ENCODE results near the gene MEIS1.

The MEIS1 gene

DNA sequence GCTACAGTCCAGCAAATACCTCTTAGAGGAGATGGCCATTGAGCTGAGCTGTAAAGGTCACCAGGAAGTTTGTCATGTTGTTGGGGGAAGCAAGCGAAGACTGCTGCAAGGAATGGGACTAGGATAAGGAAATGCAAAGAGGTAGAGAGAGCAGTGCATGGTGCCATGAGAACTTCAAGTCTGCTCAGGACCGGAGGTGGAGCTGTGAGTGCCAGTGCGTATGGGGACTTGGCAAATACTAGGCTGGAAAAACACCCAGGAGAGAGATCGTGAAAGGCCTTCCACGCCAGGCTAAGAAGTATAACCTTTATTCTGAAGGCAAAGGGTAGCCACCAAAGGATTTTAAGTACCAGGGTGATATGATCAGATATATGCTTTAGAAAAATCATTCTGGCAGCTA is 71.3 kb downstream of the MEIS1 start:
- no peak for DNase-seq (ENCODE audit: low read depth, low spot score)

DNA sequence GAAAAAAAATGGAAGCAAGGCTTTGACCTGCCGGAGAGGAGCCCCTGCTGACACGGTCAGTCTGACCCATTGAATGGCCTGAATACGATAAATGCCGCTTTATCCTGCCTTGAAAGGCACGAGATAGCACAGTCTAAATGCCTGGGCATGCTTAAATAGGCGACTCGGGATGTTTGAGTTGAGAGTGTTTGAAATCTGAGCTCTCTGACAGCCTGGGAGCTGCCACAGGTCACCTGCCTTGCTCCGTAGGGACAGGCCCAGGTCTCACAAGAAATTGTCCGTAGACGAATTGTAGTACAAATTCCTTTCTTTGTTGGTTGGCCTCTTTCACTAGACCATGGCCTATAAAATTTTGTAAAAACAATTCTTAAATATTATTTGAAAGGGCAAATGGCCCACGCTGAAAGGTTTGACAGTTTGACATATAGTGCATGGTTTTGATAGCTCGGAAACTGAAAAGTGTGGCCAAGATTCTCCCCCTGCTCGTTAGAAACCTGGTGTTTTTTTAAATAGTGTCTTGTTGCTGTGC is 72.8 kb downstream of the MEIS1 start:
- DNase-seq (ENCODE audit: low read depth, low spot score) = peak; percentile 32

DNA sequence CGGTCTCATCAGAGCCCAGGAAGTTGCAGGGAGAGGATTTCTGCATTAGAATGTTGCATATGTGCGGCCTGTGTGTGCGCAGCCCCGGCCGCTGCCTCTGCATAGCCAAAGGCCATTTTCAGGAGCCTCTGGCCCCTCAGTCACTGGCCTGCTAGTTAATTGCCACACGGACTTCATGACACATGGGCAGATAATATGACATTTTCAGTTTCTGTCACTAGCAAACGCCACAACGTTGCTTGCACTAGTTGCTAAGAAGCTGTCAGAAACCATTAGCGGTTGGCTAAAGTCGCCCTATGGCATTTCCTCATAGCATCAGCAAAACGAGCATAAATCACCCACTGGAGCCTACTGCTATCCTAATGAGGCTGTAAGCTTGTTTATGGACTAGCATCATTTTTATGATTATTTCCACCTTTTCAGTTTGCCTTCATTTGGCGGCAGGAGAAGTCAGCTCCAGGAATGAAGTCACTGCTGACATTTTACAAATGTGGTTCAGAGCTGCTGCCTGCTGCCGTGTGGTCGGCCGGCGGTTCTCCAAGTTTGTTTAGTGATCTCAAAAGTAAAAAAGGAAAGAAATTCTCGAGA is 73.7 kb downstream of the MEIS1 start:
- DNase-seq (ENCODE audit: low read depth, low spot score) = peak; percentile 82

DNA sequence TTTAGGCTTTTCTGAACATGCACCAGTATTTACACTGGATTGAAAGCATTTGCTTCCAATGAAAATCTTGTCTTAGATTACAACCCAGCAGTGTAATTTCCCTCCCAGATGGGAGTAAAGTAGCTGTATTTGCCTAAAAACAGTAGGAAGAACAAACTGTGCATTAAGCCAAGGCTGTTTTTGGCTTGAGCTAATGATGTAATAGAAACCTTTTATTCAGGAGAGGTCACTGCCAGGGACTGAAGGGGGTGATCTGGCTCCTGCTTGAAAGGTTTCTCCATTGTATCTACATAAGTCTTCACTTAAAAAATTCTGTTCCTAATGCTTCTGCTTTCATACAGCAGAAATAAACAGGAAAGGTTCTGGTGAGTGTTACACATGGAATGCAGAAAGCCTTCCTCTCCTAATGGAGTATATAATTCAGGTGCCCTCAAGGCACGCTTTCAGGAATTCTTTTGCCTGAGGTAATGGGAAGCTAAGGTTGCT is 74.4 kb downstream of the MEIS1 start:
- DNase-seq (ENCODE audit: low read depth, low spot score) = peak; percentile 59

DNA sequence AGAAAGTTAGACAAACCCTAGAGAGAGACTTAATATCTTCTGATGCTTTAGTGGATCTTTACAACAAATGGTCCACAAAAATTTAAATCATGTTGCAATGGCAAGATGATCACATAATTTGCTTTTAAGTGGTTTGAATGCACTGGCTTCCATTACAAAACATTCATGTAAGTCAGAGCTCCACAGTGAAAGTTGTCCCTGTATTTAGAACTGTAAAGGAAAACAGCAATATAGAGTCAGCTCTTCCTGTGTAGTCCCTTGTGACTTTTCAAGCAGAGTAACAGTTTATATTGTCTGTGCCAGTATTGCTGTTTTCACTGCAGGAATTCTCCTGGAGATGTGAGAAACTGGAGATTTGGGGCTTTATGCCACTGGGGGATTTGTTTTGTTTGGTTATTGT is 77.7 kb downstream of the MEIS1 start:
- DNase-seq (ENCODE audit: low read depth, low spot score) = no peak

DNA sequence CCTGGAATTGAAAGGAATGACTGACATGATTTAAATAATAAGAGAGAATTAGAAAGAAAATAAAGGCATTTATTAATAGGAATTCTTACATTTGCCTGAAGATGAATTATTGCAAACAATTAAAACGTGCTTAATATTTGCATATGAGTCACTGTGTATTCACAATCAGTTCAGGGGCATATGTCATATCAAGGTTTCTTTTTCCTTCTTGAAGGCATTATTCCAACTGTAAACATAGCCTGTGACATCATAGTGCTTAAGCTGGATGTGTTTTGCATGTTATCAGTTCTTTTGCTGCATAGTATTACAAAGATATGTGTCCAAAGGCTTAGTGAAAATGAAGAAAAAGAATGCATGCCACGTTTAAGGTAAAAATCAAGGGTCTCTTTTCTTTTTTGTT is 80.8 kb downstream of the MEIS1 start:
- no peak for DNase-seq (ENCODE audit: low read depth, low spot score)

DNA sequence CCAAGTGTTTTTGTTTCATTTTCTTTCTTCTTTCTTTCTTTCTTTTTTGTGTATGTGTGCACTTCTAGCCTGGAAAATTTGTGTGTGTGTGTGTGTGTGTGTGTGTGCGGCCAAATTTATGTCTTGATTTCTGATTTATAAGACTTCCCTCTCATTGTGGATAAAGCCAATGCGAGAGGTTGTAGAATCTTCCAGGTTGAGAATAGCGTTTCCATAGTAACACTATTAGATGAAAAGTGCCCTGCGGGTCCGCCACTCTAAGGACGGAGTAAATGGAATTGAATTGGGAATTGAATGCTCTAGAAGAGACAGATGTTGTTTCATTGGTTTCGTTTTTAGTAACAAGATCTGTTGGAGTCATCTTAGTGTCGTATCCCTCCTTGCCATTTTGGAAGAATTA is 81.6 kb downstream of the MEIS1 start:
- DNase-seq (ENCODE audit: low read depth, low spot score) = no peak

DNA sequence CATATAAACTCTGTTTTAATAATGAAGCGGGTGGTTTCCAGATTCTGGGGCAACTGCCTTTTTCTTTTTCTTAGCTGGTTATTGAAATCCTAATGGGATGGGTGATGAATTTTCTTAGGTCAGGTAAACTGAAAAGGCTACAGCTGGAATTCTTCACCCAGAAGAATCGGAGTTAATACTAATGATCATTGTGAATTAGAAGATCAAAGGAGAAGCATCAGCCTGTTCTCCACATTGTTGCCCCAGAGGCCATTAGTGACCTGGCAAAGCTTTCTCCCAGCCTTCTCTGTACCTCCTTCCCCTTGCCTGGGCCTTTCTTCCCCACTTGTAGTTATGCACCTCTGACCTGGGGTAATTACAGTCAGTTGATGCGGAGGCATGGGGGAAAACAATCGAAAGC is 82.8 kb downstream of the MEIS1 start:
- no peak for DNase-seq (ENCODE audit: low read depth, low spot score)

DNA sequence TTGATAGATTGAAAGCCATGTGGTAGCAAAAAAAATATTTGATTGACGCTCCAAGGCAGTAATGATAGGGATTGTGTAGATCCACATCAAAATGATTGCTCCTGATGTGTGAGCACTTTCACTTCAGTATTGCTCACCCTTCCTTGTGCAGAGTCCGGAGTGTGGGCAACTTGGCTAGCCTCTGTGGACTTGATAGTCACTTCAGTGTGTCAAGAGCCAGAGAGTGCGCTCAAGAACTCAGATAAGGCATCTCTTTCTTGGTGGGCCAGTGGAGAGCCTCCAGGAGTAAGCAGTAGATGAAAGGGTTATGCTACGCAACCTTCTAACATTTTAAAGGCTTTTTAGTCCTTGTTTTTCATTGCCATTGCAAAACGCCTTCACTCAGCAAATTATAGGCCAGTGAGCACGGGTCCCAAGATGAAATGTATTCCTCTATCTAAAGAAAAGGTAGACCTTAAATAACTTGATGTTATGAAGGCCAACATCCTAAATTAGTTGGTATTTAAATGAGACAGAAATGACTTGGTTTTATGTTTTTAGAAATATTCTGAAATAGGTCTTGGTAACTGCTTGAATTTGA is 84.4 kb downstream of the MEIS1 start:
- no peak for DNase-seq (ENCODE audit: low read depth, low spot score)

DNA sequence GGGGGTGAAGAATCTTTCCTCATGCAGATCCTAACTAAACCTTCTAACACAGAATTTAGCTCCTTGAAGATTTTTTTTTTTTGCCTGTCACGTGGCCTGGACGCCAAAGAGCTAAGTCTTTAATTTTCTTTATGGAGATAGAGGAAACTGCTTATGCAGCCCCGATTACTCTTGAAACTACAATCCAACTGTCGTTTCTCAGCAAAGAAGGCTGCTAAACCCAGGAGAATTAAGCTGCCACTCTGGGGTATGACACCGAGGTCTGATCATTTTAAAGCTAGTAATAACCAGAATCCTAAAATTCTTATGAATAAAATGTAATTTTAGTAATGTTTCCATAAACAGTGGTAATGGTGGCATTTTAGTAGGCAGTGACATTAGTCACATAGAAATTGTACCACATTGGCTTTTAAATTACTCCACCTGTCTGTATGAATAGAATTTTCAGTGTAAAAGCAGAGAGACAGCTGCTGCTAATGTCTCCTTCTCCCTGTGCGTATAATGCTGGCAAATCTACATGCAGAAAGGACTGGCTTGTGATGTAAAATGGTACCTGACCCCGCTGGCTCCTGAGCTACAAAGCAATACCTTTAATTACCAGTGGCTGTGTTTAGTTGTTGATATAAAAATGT is 86.5 kb downstream of the MEIS1 start:
- no peak for DNase-seq (ENCODE audit: low read depth, low spot score)

DNA sequence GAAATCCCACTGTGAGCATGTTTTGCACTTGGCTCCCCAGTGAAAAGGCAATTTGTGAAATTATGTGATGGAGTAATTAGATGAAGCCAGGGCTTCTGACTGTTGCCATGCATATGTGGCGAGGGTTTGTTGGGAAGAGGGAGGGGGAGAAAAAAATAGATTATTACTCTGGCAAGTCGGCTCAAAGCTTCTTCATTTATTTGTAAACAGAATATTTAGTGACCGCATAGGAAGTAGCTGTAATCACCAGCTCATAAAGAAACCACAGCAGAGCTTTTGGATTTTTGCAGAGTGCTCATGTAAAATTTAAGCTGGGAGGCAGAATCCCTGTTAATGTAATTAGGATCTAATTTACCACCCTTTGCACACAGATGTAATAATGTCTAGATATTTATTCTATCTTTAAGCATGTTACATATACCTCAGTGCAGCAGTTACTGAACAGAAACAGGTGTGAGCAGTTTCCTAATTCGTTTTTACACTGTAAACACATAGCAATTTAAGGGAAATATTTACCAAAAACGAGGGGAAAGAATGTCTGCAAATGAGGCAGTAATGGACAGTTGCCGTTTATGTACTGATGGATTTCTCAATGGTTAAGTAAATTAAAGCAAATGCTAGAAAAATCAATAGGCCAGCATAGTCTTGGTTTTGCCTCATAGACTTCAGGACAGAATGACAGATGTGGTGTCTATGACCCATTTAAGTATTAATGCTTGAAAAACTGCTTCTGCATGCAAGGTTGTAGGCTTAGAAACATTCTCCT is 87.9 kb downstream of the MEIS1 start:
- DNase-seq (ENCODE audit: low read depth, low spot score) = no peak

DNA sequence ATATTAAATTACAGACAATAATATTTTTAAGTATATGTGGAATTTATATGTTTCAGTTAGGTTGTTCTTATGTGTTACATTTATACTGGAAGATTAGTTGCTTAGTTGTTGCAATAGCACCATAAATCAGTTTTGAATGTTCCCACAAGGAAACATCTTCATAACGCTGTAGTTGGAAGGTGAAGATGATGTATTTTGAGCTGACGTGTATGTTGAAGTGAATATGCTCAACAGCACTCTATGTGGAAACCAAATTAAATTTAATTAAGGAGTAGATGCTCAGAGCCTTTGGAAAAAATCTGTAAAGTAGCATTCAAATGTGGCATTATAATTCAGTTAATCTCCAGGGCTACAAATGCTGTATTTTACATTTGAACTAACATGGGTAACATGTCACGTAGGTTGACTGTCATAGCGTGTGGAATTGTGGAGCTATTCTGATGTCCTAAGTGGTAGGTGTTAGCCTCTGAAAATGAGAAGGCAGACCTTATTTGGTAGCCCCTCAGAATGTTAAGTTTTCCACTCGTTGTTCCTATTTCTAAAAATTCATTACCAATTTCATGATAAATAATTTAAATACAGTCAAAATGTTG is 88.5 kb downstream of the MEIS1 start:
- DNase-seq (ENCODE audit: low read depth, low spot score) = no peak

DNA sequence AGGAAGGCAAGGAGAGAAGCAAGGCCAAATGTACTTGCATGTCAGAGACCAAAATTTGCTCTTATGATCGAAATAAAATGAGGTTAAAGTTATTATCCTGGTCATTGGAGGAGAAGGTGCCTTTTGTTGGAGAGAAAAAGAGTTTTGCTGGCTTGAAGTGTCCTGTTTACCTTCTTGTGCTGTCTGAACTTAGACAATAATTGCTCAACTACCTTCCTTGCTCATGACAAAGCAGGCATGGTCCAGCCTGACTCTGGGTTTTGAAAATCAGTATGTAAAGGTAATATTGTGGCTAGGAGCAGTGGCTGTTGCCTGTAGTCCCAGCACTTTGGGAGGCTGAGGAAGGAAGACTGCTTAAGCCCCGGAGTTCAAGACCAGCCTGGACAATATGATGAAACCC is 89.1 kb downstream of the MEIS1 start:
- no peak for DNase-seq (ENCODE audit: low read depth, low spot score)

DNA sequence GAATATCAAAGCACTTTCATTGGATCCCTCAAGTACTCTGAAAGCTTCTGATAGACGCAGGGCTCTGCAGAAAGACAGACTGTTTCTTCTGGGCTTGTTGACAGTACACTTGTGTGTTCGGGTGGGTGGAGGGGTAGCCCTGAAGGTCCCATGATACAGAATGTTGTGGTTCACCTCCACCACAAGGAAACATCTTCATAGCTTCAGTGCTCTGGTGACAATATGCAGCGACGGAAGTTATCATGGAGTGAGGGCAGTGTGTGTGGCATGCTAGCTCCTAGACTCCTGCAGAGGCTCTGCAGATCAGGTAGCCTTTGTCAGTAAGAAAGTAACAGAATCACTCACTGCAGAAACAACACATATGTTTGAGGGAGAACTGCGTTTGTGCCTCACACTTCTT is 90.7 kb downstream of the MEIS1 start:
- no peak for DNase-seq (ENCODE audit: low read depth, low spot score)

DNA sequence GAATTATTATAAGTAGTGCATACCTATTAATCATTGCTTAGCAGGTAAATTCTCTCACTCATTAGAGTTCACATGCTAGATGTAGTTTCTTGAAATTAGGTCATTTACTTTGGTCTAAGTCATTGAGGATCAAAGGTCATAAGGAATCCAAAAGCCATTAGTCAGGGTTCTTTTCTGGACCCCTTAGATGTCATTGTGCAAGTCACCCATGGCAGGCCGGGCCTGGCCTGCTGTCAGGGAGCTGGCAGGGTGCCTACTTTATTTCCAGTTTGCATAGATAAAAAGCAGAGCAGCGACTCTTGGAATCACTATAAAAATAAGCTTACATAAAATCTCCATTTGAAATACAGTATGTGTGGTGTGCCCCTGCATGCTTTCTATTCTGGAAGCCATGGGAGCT is 91.3 kb downstream of the MEIS1 start:
- no peak for DNase-seq (ENCODE audit: low read depth, low spot score)

DNA sequence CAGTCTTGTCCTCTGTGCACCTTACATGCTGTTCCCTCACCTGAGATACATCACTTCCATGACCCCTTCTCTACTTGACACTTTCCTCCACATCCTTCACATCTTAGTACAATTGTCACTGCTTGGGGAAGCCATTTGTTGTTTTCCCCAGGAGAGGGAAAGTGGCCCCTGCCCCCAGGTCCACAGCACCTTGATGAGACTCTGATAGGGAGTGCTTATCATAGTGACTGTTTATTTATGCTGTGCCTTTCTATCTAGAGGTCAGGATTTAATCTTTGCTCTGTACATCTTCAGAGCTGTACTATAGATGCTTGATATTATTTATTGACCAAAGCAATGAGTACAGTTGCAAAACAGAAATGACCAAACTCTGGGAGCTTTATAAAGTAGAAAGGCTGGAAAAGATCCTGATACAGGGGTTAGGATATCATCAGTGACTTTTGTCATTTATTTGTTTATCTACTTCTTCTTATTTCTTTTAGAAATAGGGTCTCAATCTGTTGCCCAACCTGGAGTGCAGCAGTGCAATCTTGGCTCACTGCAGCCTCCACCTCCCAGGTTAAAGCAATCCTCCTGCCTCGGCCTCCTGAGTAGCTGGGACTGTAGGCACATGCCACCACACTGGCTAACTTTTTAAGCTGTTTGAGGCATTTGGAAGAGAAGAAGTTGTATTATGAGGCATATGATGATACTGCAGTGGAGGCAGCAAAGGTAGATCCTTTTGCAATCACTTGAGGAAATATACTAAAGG is 94.2 kb downstream of the MEIS1 start:
- no peak for DNase-seq (ENCODE audit: low read depth, low spot score)

DNA sequence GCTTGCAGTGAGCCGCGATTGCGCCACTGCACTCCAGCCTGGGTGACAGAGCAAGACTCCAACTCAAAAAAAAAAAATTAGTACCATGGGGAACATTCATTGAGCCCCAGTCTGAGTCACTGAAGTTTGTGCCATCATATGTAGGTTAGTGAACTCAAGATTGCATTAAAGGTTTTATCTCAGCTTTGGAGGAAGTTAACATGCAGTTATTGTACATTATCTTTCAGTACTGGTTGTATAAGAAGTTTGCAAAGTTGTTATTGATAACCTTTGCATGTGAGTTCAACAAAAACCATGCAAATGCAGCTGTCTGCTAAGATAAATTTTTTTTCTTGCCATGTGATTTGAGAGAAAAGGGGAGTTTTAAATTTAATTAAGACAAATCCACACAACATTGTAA is 95.7 kb downstream of the MEIS1 start:
- no peak for DNase-seq (ENCODE audit: low read depth, low spot score)

DNA sequence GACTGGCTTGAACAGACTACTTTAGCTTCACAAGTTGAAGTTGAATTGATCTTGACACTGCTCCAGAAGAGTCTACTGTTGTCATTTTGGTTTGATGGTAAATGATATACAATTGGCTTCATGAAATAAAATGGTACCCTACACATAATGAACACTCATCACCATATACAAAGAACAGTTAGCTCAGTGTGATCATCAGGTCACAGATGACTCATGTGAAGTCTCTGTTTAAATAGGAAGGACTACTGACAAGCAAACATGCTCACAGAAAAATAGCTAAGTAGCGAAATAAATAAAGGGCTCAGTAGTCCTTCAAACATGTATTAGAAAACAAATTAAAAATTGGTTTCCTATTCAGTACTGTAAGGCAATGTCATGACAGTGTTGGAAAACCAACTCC is 96.2 kb downstream of the MEIS1 start:
- no peak for DNase-seq (ENCODE audit: low read depth, low spot score)

DNA sequence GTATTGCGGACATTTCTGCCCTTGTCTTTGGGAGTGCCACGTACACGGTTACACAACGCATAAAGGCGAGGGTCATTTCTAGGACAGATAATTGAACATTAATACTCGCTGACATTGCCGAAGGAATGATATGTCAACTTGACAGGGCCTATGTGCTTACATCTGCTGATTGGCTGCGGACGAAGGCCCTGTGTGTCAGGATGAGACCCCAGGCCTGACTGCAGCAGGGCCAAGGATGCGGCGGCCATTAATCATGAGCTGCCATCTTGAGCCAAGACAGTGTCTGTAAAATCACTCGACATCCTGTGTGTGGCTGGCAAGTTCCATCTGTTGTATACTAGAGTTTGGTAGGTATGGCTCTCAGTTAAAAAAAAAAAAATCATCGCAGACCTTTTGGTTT is 96.6 kb downstream of the MEIS1 start:
- no peak for DNase-seq (ENCODE audit: low read depth, low spot score)

DNA sequence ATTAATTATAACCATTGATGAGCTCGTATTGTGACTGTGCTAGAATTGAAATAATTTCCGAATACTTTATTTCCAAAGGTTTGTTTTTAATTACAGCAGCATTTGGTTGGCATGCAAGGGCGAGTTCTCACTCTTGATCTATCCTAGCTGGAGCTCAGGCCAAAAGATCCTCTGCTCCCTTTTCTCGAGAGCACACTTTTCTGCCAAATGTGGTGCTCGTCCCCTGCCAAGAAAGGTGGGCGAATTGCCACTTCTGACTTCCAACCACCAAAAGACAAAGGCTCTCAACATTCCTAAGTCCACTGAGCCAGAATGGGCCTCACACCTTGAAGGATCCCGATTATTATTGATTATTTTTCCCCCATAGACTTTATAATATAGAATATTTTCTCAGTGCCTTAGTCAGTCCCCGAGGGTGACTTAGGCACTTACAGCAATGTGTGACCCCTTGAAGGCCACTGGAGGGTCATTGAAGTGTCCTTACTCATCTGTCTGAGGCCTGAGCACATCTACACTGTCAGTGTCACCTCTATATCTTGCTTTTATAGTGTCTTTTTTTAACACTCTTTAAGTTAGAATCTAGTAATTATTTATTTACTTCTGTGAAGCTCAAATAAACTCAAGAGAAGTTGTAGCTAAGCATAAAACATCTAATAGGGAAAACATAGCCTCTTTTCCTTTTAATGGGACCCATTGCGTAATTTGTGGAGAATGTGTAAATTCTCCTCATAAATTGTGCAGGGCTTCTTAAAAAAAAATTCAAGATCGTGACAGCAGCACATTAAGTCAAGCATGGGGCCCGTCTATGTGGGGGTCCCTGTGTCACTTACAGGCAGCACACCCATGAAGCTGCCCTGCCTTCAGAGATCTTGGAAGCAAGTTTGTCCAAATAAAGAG is 98.3 kb downstream of the MEIS1 start:
- peak; percentile 71 for DNase-seq (ENCODE audit: low read depth, low spot score)

All from astrocyte of the hippocampus (primary cell).